LNCAP (cell line): ENCODE results near the gene WIPF3.
A peak's percentile ranks its signal among the peaks of the same experiment; 100 is the strongest.

Source experiments
- CTCF ChIP-seq: fragments of 450-650 bp; IDR thresholded peaks from 2 replicates; pipeline ENCODE4 v1.5.1; 2017; ENCODE audit warnings: mild to moderate bottlenecking

The WIPF3 gene

GRCh38 chr7:29935111-29935510 is 128.8 kb downstream of the WIPF3 start:
- no peak for TF ChIP-seq CTCF

- TF ChIP-seq CTCF = no peak
These were observed 130.8 kb downstream of the WIPF3 start for GRCh38 chr7:29937132-29937531.

- TF ChIP-seq CTCF = no peak
These were observed 133.9 kb downstream of the WIPF3 start for GRCh38 chr7:29940199-29940598.

GRCh38 chr7:29945259-29945809 is 139.0 kb downstream of the WIPF3 start:
- no peak for TF ChIP-seq CTCF

GRCh38 chr7:29946428-29947186 is 140.3 kb downstream of the WIPF3 start:
- TF ChIP-seq CTCF = peak; percentile 41; the same call in 1 of the 2 replicates

- no peak for TF ChIP-seq CTCF
These were observed 142.3 kb downstream of the WIPF3 start for GRCh38 chr7:29948587-29948986.

GRCh38 chr7:29950480-29950879 is 144.2 kb downstream of the WIPF3 start:
- no peak for TF ChIP-seq CTCF

GRCh38 chr7:29951206-29951605 is 144.9 kb downstream of the WIPF3 start:
- TF ChIP-seq CTCF = no peak
